ENCODE results near the gene CTSZ. TPM values are rescaled to one million over a fixed set of nuclear protein-coding genes. Genes with fewer than 3 reads are reported as not detected.

Gene CTSZ
- total and polyA plus RNA-seq, 2 of the 4 experiments (the other 2 are of a cell fraction), result 46.1 to 88.5 TPM

DNA sequence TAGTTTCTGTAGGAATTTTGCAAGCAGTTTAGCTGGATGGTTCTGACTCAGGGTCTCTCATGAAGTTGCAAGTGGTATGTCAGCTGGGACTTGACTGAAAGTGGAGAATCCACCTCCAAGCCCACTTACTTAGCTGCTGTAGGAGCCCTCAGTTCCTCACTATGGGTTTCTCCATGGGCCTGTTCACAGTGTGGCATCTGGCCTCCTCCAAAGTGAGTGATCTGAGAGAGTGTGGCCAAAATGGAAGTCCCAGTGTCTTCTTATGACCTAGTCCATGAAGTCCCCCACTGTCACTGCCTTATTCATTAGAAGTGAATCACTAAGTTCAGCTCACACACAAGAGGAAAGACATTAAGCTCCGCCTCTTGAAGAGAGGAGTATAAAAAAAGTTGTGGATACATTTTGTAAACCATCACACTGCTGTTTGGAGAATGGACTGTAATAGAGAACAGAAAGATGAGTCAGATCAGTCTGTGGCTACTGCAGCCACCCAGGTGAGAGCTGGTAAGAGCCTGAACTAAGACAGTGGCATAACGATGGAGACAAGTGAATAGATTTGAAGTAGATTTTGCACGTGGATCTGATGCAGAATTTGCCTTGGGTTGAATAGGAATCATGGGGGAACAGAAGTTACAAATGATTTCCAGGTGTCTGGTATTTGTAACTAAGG is 30.9 kb downstream of the CTSZ start:
- Histone ChIP-seq H2BK120ac (ENCODE audit: low read depth, low read length) (no peak overlapping the region), H2AK9ac (replicated peaks; ENCODE audit: low read depth, low read length, poor library complexity) (no peak overlapping the region), H3K9me3 (ENCODE audit: control insufficient read depth, insufficient read depth, low read length) (peaks cover 7% of the 10 kb centered on the region), H3K9me1 (ENCODE audit: insufficient read depth, low read length) (no peaks in the 10 kb centered on the region), H3K9ac (ENCODE audit: low read depth, low read length) (no peak overlapping the region), H3K56ac (ENCODE audit: extremely low read depth, insufficient read depth, low read length) (no peak overlapping the region), H3K79me1 (ENCODE audit: low read depth in 1 of 2, low read length in 2 of 2) (no peaks in the 10 kb centered on the region), H2AK5ac (ENCODE audit: low read depth, low read length) (no peak overlapping the region), H3K36me3 (ENCODE audit: control insufficient read depth, insufficient read depth, low read length) (no peaks in the 10 kb centered on the region), H3K18ac (ENCODE audit: low read depth, low read length) (no peak overlapping the region), H3K23ac (ENCODE audit: low read depth, low read length) (no peak overlapping the region), H2AFZ (replicated peaks; ENCODE audit: low read length, poor library complexity) (no peak overlapping the region), H3K4me1 (ENCODE audit: control insufficient read depth, insufficient read depth, low read length) (no peaks in the 10 kb centered on the region), H4K91ac (ENCODE audit: insufficient read depth, low read depth, low read length) (no peak overlapping the region), H2BK5ac (ENCODE audit: low read depth, low read length, poor library complexity, severe bottlenecking) (no peak overlapping the region), H3K14ac (replicated peaks; ENCODE audit: low read depth, low read length) (no peak overlapping the region), H2BK20ac (ENCODE audit: low read depth, low read length) (no peak overlapping the region), H3K27ac (ENCODE audit: insufficient read depth, low read length) (no peak overlapping the region), H3K4me2 (ENCODE audit: low read depth, low read length) (no peak overlapping the region), H3K4me3 (ENCODE audit: insufficient read depth, low read depth, low read length) (no peak overlapping the region), H4K20me1 (ENCODE audit: insufficient read depth, low read length) (no peaks in the 10 kb centered on the region), H3K4ac (ENCODE audit: low read depth, low read length) (no peak overlapping the region), H3K27me3 (ENCODE audit: control insufficient read depth, insufficient read depth, low read length) (peaks cover 4% of the 10 kb centered on the region), H4K5ac (ENCODE audit: low read depth, low read length) (no peak overlapping the region), H2BK15ac (ENCODE audit: low read depth, low read length) (no peak overlapping the region), H4K8ac (ENCODE audit: low read depth in 2 of 2, low read length in 2 of 2) (no peak overlapping the region)
- DNase-seq, result peak; percentile 6
- TF ChIP-seq BHLHE40 (IDR thresholded peaks at IDR 0.05; ENCODE audit: low read depth, low read length), result no peak
- CTCF ChIA-PET, result no interaction called here
- 100% methylated on average over 1 of the region's 3 CpGs; no CpG with 5 or more reads in 1 of the 2 experiments for WGBS, 2 experiments (ENCODE audit: extremely low coverage in 2 of 2, insufficient read length in 1 of 2)
- intact Hi-C loops (cut with micrococcal nuclease), result no loop called here
- no TSS peak for BruUV-seq (replicated peaks)
- dilution Hi-C loops (cut with HindIII; ENCODE audit: low sequenced_read_pairs, unreplicated experiment), result no loop called here
- in situ Hi-C loops (cut with MboI; ENCODE audit: low sequenced_read_pairs), result no loop called here
- POLR2A ChIA-PET (ENCODE audit: unreplicated experiment), result no interaction called here
- no peak for ATAC-seq (ENCODE audit: low read depth)

Data from IMR-90 (cell line).